Measurements from ENCODE around the gene FAM24B.

- TF ChIP-seq POLR2A (IDR thresholded peaks at IDR 0.05; ENCODE audit: low read depth, low read length) (no peak), POLR2AphosphoS5 (IDR thresholded peaks at IDR 0.05; ENCODE audit: low read depth, low read length) (no peak), TAF1 (IDR thresholded peaks at IDR 0.05; ENCODE audit: low read depth, low read length) (no peak)
Observed at GRCh38 chr10:122878799-122879338, 512 bp downstream of the FAM24B start.
